IMR-90 (cell line): Measurements from ENCODE around the gene ZNF182.

Source experiments
- MAFK ChIP-seq: IDR thresholded peaks from 2 replicates; pipeline ENCODE4 v1.6.1; 2012; ENCODE audit warnings: low read depth, low read length, improper control_type of control experiment
- MAZ ChIP-seq: IDR thresholded peaks from 2 replicates; pipeline ENCODE4 v1.6.1; 2012; ENCODE audit warnings: low read depth, mild to moderate bottlenecking, low read length, improper control_type of control experiment, moderate library complexity, borderline replicate concordance
- MXI1 ChIP-seq: IDR thresholded peaks from 2 replicates; pipeline ENCODE4 v1.6.1; 2012; ENCODE audit warnings: low read depth, mild to moderate bottlenecking, low read length, moderate library complexity, borderline replicate concordance
- POLR2A ChIP-seq: IDR thresholded peaks from 2 replicates; pipeline ENCODE4 v1.6.1; 2012; ENCODE audit warnings: mild to moderate bottlenecking, low read depth, low read length
- USF2 ChIP-seq: fragments of 150-350 bp; IDR thresholded peaks from 2 replicates; pipeline ENCODE4 v1.6.1; 2017; ENCODE audit warnings: mild to moderate bottlenecking, antibody characterized with exemption, low read length, low read depth
- TF ChIP-seq, protein P1 (sequence below): conservative IDR thresholded peaks from 2 replicates; pipeline ENCODE4 v1.5.1; 2012; ENCODE audit warnings: mild to moderate bottlenecking, low read depth, low read length, improper control_type of control experiment

GRCh38 chrX:47960406-47960805 is 43.4 kb downstream of the ZNF182 start:
- TF ChIP-seq MAFK (no peak), POLR2A (no peak), MAZ (no peak), USF2 (no peak), MXI1 (no peak)
- TF ChIP-seq, protein P1, sequence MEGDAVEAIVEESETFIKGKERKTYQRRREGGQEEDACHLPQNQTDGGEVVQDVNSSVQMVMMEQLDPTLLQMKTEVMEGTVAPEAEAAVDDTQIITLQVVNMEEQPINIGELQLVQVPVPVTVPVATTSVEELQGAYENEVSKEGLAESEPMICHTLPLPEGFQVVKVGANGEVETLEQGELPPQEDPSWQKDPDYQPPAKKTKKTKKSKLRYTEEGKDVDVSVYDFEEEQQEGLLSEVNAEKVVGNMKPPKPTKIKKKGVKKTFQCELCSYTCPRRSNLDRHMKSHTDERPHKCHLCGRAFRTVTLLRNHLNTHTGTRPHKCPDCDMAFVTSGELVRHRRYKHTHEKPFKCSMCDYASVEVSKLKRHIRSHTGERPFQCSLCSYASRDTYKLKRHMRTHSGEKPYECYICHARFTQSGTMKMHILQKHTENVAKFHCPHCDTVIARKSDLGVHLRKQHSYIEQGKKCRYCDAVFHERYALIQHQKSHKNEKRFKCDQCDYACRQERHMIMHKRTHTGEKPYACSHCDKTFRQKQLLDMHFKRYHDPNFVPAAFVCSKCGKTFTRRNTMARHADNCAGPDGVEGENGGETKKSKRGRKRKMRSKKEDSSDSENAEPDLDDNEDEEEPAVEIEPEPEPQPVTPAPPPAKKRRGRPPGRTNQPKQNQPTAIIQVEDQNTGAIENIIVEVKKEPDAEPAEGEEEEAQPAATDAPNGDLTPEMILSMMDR, result no peak
